Thoracic aorta (tissue), 2 donors: ENCODE results near the gene TBC1D5. TPM values are rescaled to one million over a fixed set of nuclear protein-coding genes. Genes with fewer than 3 reads are reported as not detected.

ENCODE experiments used
- ATAC-seq: fragments of 150-250 bp; one replicate; pipeline ENCODE4 v1.8.0; 2017; ENCODE audit warnings: low read depth; ENCODE audit not compliant: insufficient number of reproducible peaks, low FRiP score
- DNase-seq: peaks from one replicate; pipeline ENCODE4 v3.0.0-alpha.2; 2020; ENCODE audit warnings: low spot score
- H3K27ac ChIP-seq, 2 donors: fragments of 200-600 bp; sonication (generic); 1 replicate in 1 of 2; 2 replicates in 1 of 2; pipeline ENCODE4 v1.5.1; 2016; ENCODE audit warnings: mild to moderate bottlenecking in 2 of 2, moderate library complexity in 2 of 2
- H3K27me3 ChIP-seq: fragments of 200-600 bp; sonication (generic); replicated peaks from 2 replicates; pipeline ENCODE4 v1.6.0; 2016; ENCODE audit warnings: mild to moderate bottlenecking; ENCODE audit not compliant: insufficient read depth
- H3K36me3 ChIP-seq: fragments of 200-600 bp; sonication (generic); one replicate; pipeline ENCODE4 v1.5.1; 2016
- H3K4me1 ChIP-seq, 2 donors: fragments of 200-600 bp; sonication (generic); 1 replicate in 1 of 2; 2 replicates in 1 of 2; pipeline versions ENCODE4 v1.5.1 to v1.6.0; 2016; ENCODE audit warnings: low read depth in 2 of 2, mild to moderate bottlenecking in 1 of 2; ENCODE audit not compliant: control insufficient read depth in 1 of 2
- H3K4me3 ChIP-seq: fragments of 200-600 bp; sonication (generic); 2 replicates; pipeline ENCODE4 v1.5.1; 2016; ENCODE audit warnings: mild to moderate bottlenecking
- H3K9me3 ChIP-seq: fragments of 200-600 bp; sonication (generic); 2 replicates; pipeline ENCODE4 v1.5.1; 2016
- CTCF ChIP-seq: fragments of 200-600 bp; sonication (generic); IDR thresholded peaks from one replicate; pipeline ENCODE4 v1.5.1; 2019; ENCODE audit warnings: antibody characterized with exemption
- total RNA-seq, 2 donors: library from RNA; depleted of rRNA; stranded (reverse); fragments of >200 nt; gene quantifications; one replicate each; pipeline versions ENCODE4 v1.1.0 to v1.2.3, GENCODE V29; 2016

Gene TBC1D5
- total RNA-seq, 2 donors from 2014 or later = 80.6 to 103 TPM

- ATAC-seq (no peak), DNase-seq (no peak)
- Histone ChIP-seq H3K27me3 (no peaks in the 10 kb centered on the region), H3K4me1 (peaks cover 3 to 15% of the 10 kb centered on the region in 2 donors), H3K4me3 (no peak overlapping the region), H3K36me3 (no peaks in the 10 kb centered on the region), H3K9me3 (no peaks in the 10 kb centered on the region), H3K27ac (no peak overlapping the region)
- TF ChIP-seq CTCF = no peak
Observed at GRCh38 chr3:17290894-17291293, 451.5 kb downstream of the TBC1D5 start.

GRCh38 chr3:17288839-17289399 is 453.5 kb downstream of the TBC1D5 start:
- no peak for ATAC-seq

GRCh38 chr3:17287006-17287689 is 455.3 kb downstream of the TBC1D5 start:
- no peak overlapping the region for H3K4me3 ChIP-seq
- ATAC-seq = no peak

More at GRCh38 chr3:17288839-17289399, 453.5 kb downstream of the TBC1D5 start:
- H3K27ac ChIP-seq = no peak overlapping the region
- TF ChIP-seq CTCF = no peak
- no peaks in the 10 kb centered on the region for H3K36me3 ChIP-seq
- no peaks in the 10 kb centered on the region for H3K27me3 ChIP-seq
- H3K9me3 ChIP-seq = no peaks in the 10 kb centered on the region
- H3K4me1 ChIP-seq = no peaks in the 10 kb centered on the region
- no peak overlapping the region for H3K4me3 ChIP-seq
- no peak for DNase-seq

GRCh38 chr3:17278006-17278405 is 464.4 kb downstream of the TBC1D5 start:
- DNase-seq (no peak), ATAC-seq (no peak)
- Histone ChIP-seq H3K27me3 (no peaks in the 10 kb centered on the region), H3K9me3 (no peaks in the 10 kb centered on the region), H3K27ac (no peak overlapping the region), H3K4me3 (no peak overlapping the region), H3K4me1 (no peaks in the 10 kb centered on the region), H3K36me3 (no peaks in the 10 kb centered on the region)
- TF ChIP-seq CTCF = no peak

More at GRCh38 chr3:17287006-17287689, 455.3 kb downstream of the TBC1D5 start:
- no peaks in the 10 kb centered on the region for H3K27me3 ChIP-seq
- no peak for TF ChIP-seq CTCF
- no peaks in the 10 kb centered on the region for H3K9me3 ChIP-seq
- no peak overlapping the region for H3K27ac ChIP-seq
- no peak for DNase-seq
- H3K36me3 ChIP-seq = no peaks in the 10 kb centered on the region
- H3K4me1 ChIP-seq = no peaks in the 10 kb centered on the region

GRCh38 chr3:17266846-17267245 is 475.6 kb downstream of the TBC1D5 start:
- TF ChIP-seq CTCF = no peak
- H3K4me3 ChIP-seq = no peak overlapping the region
- no peaks in the 10 kb centered on the region for H3K27me3 ChIP-seq
- H3K27ac ChIP-seq = no peak overlapping the region
- DNase-seq (no peak), ATAC-seq (no peak)
- H3K9me3 ChIP-seq = no peaks in the 10 kb centered on the region
- no peaks in the 10 kb centered on the region for H3K36me3 ChIP-seq
- no peaks in the 10 kb centered on the region for H3K4me1 ChIP-seq
